GM18505 (cell line): Measurements from ENCODE around the gene CUL1.
"Not testable (repeated sequence)": the region's sequence is repeated elsewhere in the genome, so short reads cannot be mapped to it uniquely, and the experiment has no call there.

Source experiments
- ATAC-seq: cut with Tn5 transposase; IDR thresholded peaks from one replicate; pipeline ENCODE4 v1.9.1; 2021; ENCODE audit not compliant: unreplicated experiment
- POLR2A ChIP-seq: IDR thresholded peaks from 4 replicates; pipeline ENCODE4 v1.6.1; 2011; ENCODE audit warnings: borderline replicate concordance; ENCODE audit not compliant: insufficient read depth, insufficient read length; ENCODE audit errors: extremely low read depth

The CUL1 gene

GRCh38 chr7:148700661-148701064 is 2.0 kb downstream of the CUL1 start:
- ATAC-seq = no peak

DNA sequence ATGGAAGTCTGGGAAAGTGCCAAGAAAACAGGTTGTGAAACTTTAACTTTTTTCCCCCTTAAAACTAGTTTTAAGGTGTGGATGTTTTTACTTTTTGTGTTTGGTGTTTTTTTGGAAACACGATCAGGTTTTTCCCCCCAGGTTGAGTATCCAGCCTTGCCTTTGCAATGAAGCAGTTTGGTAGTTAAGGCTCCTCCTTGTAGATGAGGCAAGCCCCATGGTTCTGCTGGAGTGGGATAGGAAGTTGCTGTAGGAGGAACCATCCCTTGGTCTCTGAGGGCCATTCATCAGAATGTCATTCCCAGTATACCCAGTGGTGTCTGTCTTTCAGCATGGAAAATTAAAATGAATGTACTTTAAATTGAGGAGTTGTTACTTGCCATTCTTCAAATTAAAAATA is 2.7 kb downstream of the CUL1 start:
- ATAC-seq = no peak
- no peak for TF ChIP-seq POLR2A

More at GRCh38 chr7:148700661-148701064, 2.0 kb downstream of the CUL1 start:
- no peak for TF ChIP-seq POLR2A

GRCh38 chr7:148702876-148703670 is 4.4 kb downstream of the CUL1 start:
- no peak for TF ChIP-seq POLR2A
- ATAC-seq = no peak

DNA sequence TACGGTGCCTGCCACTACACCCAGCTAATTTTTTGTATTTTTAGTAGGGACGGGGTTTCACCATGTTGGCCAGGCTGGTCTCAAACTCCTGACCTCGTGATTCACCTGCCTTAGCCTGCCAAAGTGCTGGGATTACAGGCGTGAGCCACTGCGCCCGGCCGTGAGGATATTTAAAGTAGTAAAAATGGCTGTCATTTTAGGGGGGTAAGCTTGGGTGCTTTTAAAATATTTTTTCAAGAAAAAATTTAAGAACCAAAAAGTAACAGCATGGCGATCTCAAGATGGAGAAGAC is 4.9 kb downstream of the CUL1 start:
- ATAC-seq = not testable (repeated sequence)

DNA sequence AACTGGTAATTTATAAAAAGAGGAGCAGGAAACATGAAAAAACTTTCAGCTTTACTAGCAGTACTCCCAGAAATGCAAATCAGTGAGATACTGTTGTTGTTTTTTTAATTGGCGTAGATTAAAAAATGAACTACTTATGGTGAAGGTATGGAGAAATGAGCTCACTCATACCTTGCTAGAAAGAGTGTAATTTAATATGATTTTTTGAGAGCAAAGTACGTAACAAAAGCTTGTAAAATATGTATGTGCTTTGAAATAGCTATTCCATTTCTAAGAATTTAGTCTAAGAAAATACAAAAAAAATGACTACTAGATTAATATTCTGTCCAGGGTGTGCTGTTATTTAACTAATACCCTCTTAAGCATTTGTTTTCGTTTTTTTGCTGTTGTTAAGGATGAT is 5.5 kb downstream of the CUL1 start:
- ATAC-seq = no peak
- no peak for TF ChIP-seq POLR2A

DNA sequence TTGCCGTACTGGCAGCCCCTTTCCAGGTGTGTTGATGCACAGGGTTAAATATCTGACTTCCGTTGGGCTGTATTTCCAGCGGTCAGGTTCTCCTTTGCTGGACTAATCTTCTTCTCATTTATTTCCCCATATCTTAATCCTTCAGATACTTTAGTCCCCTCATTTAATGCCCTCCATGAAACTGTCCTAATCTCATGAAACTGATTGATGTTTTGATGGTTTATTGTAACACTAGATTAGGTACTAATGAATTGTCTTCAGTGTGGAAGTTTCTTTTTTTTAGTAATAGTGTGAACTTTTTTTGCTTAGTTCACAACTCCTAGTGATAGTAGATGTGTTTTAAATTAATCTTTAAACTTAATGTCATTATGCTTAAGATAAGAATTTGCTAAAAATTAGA is 6.3 kb downstream of the CUL1 start:
- TF ChIP-seq POLR2A = no peak

GRCh38 chr7:148706368-148706767 is 7.7 kb downstream of the CUL1 start:
- no peak for TF ChIP-seq POLR2A
- ATAC-seq = no peak

More for the DNA sequence above, 6.3 kb downstream of the CUL1 start:
- ATAC-seq = no peak

DNA sequence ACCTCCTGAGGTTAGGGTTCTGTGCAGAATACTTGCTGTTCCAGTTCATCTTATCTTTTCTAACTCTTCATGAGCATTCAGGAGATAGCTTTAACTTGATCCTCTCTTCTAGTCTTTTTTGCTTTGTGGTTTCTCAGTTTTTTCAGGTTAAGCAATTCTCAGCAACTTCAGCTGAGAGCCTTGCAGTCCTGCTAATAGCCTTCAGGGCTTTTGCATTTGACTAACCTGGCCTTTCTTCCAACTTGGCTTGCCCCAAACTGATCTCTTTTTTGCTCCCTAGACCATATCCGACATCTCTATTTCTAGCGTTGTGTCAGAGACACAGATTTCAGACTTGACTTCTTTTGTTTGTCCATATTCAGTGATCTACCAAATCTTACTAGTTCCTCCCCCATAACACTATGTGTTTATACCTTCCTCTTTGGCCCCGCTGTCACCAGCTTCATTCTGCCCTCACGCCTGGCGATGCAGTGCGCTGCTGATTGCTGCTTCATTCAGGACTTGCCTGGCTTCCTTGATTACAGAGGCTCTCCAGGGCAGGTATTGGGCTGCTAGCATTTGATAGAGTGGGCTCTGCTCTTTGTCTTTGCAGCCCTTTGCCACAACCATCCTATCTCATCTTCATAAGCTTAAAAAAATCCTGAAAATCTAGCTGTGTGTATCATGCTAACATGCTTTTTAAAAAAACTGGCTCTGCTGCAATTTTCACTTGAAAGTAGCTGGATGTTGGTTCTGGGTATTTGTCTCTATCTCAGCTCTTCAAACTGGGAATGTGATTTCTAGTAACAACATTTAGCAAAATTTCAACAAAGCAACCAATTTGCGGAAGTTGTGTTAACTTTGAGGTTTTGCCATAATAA is 9.6 kb downstream of the CUL1 start:
- TF ChIP-seq POLR2A = no peak
- ATAC-seq = no peak

GRCh38 chr7:148709014-148709413 is 10.3 kb downstream of the CUL1 start:
- no peak for ATAC-seq
- no peak for TF ChIP-seq POLR2A

- not testable (repeated sequence) for ATAC-seq
These were observed 11.7 kb downstream of the CUL1 start for GRCh38 chr7:148710426-148710825.

DNA sequence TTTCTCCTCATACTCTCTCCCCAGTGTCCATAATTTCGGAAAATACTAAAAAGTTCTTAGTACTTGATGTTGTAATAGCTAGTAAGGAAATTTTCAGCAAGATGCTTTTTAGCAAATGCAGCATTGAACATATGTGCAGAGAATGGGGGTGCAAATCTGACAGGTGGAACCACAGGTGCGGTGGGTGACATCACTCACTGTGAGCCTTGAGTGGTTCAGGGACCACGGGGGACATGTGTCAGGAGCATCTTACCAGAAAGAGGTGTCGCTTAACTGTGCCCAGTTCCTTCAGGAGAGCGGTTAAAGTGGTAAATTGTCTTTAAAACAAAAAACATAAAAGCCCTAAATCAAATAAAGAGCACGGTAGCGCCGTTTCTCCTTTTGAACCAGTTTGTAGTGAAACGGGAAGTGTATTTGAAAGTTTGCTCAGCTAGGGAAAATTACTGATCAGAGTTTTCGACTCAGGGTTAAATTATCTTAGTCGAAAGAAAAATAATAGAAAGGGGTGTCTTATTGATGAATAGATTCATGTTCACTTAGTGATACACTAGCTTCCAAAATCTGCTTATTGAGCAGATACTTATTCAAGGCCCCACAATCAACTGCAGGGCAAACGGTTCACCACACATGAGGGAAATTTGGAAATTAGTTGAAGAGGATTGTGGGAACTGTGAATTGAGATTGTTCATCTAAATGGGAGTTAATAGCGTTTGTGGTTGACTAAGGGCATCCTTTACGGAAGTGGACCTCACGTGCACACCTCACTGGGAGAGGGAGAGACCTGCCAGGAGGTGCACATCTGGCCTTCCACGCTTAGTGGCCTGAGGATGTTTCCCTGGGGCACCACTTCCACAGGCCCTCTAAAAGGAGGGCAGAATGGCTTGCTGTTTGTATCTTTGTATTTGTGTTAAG is 12.7 kb downstream of the CUL1 start:
- ATAC-seq = no peak
- TF ChIP-seq POLR2A = no peak

DNA sequence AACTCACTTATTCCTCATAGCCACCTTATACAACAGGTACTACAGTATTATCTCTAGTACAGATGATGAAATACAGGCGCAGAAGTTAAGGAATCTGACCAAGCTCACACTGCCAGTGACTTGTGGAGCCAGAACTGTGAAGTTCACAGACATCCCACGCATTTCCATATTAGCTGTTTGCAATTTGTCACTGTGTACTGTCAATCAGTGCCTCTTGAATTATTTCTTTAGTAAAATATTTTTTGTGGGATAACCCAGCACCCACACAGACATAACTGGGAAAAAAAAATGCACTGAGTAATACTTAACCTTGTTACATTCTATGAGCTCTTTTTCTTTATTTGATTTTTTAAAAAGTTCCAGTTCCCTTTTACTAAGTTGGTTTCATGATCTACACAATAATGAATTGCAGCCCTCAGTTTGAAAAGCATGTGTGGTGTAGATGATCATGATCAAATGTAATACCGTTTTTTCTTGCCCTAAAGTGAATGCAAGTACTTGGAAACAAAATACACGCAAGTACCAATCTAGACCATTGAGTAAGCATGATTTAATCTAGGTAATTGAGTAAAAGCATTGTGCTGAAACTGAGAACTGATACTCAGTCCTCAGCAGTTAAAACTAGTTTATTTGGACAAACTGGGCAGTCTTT is 14.1 kb downstream of the CUL1 start:
- no peak for ATAC-seq
- TF ChIP-seq POLR2A = no peak

GRCh38 chr7:148714498-148714897 is 15.8 kb downstream of the CUL1 start:
- no peak for ATAC-seq
- no peak for TF ChIP-seq POLR2A
